Suprapubic skin (tissue), 3 donors: ENCODE results near the gene PCNT.

Experiments used
- EP300 ChIP-seq: sonication (generic); formaldehyde crosslinking; IDR thresholded peaks from one replicate; pipeline ENCODE4 v1.6.1; 2017; ENCODE audit warnings: antibody characterized with exemption
- TF ChIP-seq, protein P1 (sequence below), 2 donors: fragments of 200-600 bp in 1 of 2; fragments of 450-650 bp in 1 of 2; sonication (generic) in 1 of 2; IDR thresholded peaks; one replicate each; pipeline ENCODE4 v1.5.1; 2016 to 2019; ENCODE audit warnings: antibody characterized with exemption in 2 of 2, mild to moderate bottlenecking in 1 of 2, moderate library complexity in 1 of 2

GRCh38 chr21:46323710-46324389 lies at the start of gene PCNT, which contains the start of gene C21orf58:
- TF ChIP-seq, protein P1, sequence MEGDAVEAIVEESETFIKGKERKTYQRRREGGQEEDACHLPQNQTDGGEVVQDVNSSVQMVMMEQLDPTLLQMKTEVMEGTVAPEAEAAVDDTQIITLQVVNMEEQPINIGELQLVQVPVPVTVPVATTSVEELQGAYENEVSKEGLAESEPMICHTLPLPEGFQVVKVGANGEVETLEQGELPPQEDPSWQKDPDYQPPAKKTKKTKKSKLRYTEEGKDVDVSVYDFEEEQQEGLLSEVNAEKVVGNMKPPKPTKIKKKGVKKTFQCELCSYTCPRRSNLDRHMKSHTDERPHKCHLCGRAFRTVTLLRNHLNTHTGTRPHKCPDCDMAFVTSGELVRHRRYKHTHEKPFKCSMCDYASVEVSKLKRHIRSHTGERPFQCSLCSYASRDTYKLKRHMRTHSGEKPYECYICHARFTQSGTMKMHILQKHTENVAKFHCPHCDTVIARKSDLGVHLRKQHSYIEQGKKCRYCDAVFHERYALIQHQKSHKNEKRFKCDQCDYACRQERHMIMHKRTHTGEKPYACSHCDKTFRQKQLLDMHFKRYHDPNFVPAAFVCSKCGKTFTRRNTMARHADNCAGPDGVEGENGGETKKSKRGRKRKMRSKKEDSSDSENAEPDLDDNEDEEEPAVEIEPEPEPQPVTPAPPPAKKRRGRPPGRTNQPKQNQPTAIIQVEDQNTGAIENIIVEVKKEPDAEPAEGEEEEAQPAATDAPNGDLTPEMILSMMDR (IDR thresholded peaks at IDR 0.05) = no peak
- TF ChIP-seq EP300 = no peak
